DMS114 treated with DMSO at 0.1 percent for 48 hours (cell line): Measurements from ENCODE around the gene L3MBTL4.

ENCODE experiments used
- DNase-seq: peaks from one replicate; lab custom pipeline; 2025; ENCODE audit not compliant: unreplicated experiment; lab: John Stamatoyannopoulos, UW

Gene L3MBTL4

DNA sequence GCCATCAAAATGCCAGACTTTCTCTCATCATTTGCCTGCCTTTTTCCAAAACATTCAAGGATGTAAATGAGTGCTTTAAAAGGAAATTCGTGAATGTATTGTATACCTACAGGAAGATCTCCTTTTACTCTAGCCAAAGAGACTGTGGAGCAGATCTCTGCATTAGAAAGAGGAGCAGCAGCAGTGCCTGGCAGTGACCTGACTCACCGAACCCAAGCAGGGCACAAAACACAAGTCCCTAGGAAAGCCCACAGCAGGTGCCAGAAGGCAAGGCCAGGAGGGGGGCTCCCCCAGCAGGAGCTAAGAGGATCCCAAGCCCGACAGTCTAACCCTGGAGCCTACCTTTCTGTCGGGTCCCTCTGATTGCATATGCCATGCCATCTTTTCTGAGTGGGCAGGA lies 47.9 kb downstream of the L3MBTL4 start:
- DNase-seq, result no peak

DNA sequence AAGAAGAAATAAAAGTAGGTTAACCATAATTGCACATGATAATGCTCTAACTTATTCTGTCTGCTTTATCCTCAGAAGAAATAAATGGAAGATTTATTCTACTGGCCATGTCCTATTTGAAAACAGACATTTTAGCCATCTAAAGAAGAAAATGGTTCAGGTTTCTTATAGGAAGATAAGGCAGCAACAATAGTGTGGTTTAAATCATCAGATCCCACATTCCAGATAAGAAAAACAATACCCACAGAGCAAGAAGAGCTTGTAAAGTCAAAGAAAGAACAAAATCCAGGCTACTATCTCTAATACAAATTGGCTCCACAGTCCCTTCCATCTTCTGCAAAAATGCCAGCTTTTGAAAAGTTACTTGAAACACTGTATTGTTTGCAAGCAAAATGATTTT lies 49.3 kb downstream of the L3MBTL4 start:
- no peak for DNase-seq

- no peak for DNase-seq
Observed at GRCh38 chr18:6363216-6363615, 51.5 kb downstream of the L3MBTL4 start.

GRCh38 chr18:6362559-6363129 lies 52.1 kb downstream of the L3MBTL4 start:
- no peak for DNase-seq

- no peak for DNase-seq
Observed at GRCh38 chr18:6357668-6358067, 57.0 kb downstream of the L3MBTL4 start.

- DNase-seq, result no peak
Observed at GRCh38 chr18:6355789-6356589, 58.7 kb downstream of the L3MBTL4 start.

GRCh38 chr18:6352275-6352674 lies 62.4 kb downstream of the L3MBTL4 start:
- DNase-seq, result no peak

DNA sequence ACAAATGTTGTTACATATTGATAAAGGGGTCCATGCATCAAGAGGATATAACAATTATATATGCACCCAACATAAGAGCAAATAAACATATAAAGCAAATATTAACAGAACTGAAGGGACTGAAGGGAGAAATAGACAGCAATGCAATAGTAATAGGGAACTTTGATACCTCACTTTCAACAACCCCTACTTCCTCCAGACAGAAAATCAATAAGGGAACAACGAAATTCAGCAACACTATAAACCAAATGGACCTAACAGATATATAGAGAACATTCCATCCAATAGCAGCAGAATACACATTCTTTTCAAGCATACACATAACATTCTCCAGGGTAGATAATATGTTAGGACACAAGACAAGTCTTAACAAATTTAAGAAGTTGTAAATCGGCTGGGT lies 71.7 kb downstream of the L3MBTL4 start:
- DNase-seq, result no peak

DNA sequence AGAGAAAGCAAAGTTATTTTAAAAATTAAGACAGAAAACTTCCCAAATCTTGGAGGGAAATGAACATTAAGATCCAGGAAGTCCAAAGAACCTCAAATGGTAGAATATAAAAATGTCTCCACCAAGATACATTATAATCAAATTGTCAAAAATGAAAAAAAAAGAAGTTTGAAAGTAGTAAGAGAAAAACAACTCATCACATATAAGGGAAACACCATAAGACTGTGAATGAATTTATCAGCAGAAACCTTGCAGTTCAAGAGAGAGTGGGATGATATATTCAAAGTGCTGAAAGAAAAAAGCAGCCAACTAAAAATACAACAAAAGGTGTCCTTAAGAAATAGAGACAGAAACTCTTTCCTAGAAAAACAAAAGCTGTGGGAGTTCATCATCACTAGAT lies 73.0 kb downstream of the L3MBTL4 start:
- no peak for DNase-seq

GRCh38 chr18:6341303-6341702 lies 73.4 kb downstream of the L3MBTL4 start:
- DNase-seq, result no peak

- DNase-seq, result no peak
Observed at GRCh38 chr18:6340121-6340520, 74.6 kb downstream of the L3MBTL4 start.

DNA sequence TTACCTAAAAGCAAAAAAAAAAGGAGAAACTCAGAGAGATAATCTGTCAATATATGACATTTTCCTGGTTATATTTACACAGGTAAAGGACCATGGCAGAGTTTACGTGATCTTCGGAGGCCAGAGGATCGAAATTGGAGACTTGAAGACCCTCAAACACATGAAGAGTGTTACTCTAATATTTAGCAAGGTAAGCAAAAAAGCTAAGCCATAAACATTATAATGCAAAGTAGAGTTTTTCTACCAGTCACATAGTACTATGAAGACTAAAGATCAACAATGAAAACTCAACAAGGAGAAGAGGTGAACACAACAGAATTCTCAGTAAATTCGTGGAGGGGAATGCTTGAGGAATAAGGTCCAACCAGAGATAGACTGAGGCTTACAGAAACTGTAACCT lies 78.5 kb downstream of the L3MBTL4 start:
- no peak for DNase-seq

DNA sequence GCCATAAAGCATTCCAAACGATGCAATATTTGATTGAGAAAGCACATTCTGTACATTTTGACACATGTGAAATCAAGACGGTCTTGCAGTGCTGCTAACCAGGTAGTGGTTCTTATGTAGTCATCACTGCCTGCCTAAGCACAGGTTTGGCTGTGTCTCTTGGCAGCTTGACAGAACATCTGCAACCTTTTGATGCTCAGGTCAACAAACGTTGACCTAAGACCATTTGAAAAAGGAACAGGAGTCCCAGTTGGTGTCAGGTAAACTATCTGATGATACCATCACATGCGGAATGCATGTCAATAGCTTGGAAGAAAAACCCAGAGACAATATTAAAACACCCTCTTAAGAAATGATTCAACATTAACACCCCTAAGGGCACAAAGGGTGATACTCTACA lies 80.7 kb downstream of the L3MBTL4 start:
- DNase-seq, result no peak

DNA sequence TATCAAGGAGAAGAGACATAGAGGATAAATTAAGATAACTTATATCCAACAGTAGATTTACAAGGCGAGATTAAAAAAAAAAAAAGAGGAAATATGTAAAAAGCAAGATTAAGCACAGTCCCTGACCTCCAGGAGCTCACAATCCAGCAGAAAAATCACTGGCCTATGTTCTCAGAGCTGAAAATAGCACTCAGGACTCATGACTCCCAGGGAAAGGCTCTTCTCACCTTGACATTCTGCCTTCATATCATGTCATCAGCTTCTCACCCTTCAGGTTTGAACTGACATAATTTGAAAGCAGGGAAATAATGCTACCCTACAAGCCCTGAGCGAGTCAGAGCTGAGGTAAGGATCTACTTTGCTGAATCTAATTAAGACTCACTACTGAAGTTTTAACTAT lies 82.8 kb downstream of the L3MBTL4 start:
- DNase-seq, result no peak

DNA sequence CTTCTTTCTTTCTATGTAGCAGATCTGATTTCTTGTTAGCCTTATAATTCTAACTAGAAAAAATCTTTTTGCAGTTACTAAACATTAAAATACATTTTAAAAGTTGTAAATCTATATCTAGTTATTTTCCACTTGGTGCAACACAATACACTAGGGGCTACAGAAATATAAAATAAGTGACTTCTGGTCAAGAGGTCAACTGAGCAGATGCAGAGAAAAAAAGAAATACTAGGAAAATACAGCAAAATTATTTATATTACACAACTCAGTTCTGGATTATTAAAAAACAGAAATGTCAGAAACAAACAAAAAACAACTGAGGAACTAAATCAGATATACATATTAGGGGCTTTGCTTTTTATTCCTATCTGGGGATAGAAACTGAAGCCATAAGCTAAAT lies 83.9 kb downstream of the L3MBTL4 start:
- DNase-seq, result no peak

DNA sequence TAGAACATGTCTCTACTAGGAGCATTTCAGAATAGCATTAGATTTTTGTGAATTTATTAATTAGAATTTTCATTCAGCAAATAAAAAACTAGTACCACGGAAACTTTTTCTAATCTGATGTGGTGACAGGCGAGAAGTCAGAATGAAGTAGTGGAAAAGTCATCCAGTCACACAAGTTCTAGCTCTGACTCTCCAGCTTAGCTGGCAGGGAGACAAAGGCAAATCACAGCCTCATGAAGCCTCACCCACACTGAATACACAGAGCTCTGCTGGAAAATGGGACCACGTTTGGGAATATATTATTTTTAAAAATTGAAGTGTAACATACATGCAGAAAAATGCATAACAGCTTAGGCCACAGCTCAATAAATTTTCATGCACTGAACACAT lies 86.1 kb downstream of the L3MBTL4 start:
- DNase-seq, result no peak

DNA sequence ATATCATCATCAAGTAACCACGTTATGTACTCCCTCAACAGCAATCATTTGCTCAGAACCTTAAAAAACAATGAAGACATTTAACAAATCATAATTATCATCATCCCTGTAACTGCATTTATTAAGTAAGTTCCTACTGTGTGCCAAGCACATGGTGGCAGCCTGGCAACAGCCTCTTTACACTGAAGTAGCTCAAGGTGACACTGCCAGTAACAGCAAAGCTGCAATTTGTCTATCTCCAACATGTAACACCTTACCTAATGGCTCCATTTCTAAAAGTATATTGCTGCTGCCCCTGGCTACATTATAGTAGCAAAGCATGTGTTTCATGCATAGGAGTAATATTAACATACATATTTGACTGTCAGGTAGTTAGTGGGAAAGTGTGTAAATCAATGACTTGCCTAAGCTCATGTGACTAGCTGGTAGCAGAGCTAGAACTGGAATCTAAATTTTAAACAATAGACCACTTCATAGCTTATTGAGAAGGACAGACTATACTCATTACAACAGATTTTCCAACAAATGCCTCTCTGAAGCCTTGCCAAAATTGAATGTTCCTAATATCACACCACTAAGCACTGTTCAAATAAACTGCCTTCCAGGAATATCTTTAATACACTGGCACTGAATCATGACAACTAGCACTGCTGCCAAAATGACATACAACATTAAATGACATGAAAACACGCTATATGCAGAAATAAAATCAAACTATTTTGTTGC lies 86.7 kb downstream of the L3MBTL4 start:
- DNase-seq, result no peak

- DNase-seq, result no peak
Observed at GRCh38 chr18:6327485-6327884, 87.2 kb downstream of the L3MBTL4 start.

GRCh38 chr18:6326566-6326965 lies 88.1 kb downstream of the L3MBTL4 start:
- DNase-seq, result no peak

GRCh38 chr18:6323319-6323889 lies 91.3 kb downstream of the L3MBTL4 start:
- DNase-seq, result no peak

- DNase-seq, result no peak
Observed at GRCh38 chr18:6315517-6316331, 99.0 kb downstream of the L3MBTL4 start.
